HG03460 (cell line): ENCODE data around the gene MLLT3.
A peak's percentile ranks its signal among the peaks of the same experiment; 100 is the strongest.

Source experiments
- ATAC-seq: cut with Tn5 transposase; IDR thresholded peaks from one replicate; pipeline ENCODE4 v1.9.1; 2021; ENCODE audit not compliant: unreplicated experiment

Gene MLLT3

GRCh38 chr9:20518737-20519136 is 103.6 kb downstream of the MLLT3 start:
- no peak for ATAC-seq

- no peak for ATAC-seq
These were observed 109.0 kb downstream of the MLLT3 start for GRCh38 chr9:20513126-20513913.

GRCh38 chr9:20512636-20513035 is 109.7 kb downstream of the MLLT3 start:
- ATAC-seq: no peak

GRCh38 chr9:20512106-20512505 is 110.2 kb downstream of the MLLT3 start:
- no peak for ATAC-seq

- no peak for ATAC-seq
These were observed 110.6 kb downstream of the MLLT3 start for GRCh38 chr9:20511686-20512085.

GRCh38 chr9:20509466-20509865 is 112.8 kb downstream of the MLLT3 start:
- ATAC-seq: no peak

GRCh38 chr9:20508242-20508641 is 114.1 kb downstream of the MLLT3 start:
- ATAC-seq: peak; percentile 69

- no peak for ATAC-seq
These were observed 114.9 kb downstream of the MLLT3 start for GRCh38 chr9:20507431-20507830.

GRCh38 chr9:20506099-20506900 is 116.0 kb downstream of the MLLT3 start:
- ATAC-seq: no peak

GRCh38 chr9:20505574-20505973 is 116.7 kb downstream of the MLLT3 start:
- no peak for ATAC-seq

- no peak for ATAC-seq
These were observed 117.4 kb downstream of the MLLT3 start for GRCh38 chr9:20504930-20505329.

- no peak for ATAC-seq
These were observed 122.2 kb downstream of the MLLT3 start for GRCh38 chr9:20500101-20500500.

GRCh38 chr9:20499013-20499412 is 123.3 kb downstream of the MLLT3 start:
- ATAC-seq: no peak

- no peak for ATAC-seq
These were observed 126.0 kb downstream of the MLLT3 start for GRCh38 chr9:20496328-20496727.

- ATAC-seq: no peak
These were observed 127.2 kb downstream of the MLLT3 start for GRCh38 chr9:20495098-20495497.

GRCh38 chr9:20494035-20494434 is 128.3 kb downstream of the MLLT3 start:
- no peak for ATAC-seq

GRCh38 chr9:20492772-20493171 is 129.5 kb downstream of the MLLT3 start:
- no peak for ATAC-seq

- ATAC-seq: no peak
These were observed 130.7 kb downstream of the MLLT3 start for GRCh38 chr9:20491612-20492011.

- no peak for ATAC-seq
These were observed 132.0 kb downstream of the MLLT3 start for GRCh38 chr9:20490246-20490834.

GRCh38 chr9:20488691-20489090 is 133.6 kb downstream of the MLLT3 start:
- no peak for ATAC-seq

- ATAC-seq: no peak
These were observed 135.7 kb downstream of the MLLT3 start for GRCh38 chr9:20486552-20486951.

GRCh38 chr9:20481437-20481836 is 140.9 kb downstream of the MLLT3 start:
- ATAC-seq: no peak
